ENCODE measurements around the gene SPON2. TPM values are rescaled to one million over a fixed set of nuclear protein-coding genes. Genes with fewer than 3 reads are reported as not detected.

SPON2 gene
- 6.6 and 141 TPM in 2 replicates for total RNA-seq

DNA sequence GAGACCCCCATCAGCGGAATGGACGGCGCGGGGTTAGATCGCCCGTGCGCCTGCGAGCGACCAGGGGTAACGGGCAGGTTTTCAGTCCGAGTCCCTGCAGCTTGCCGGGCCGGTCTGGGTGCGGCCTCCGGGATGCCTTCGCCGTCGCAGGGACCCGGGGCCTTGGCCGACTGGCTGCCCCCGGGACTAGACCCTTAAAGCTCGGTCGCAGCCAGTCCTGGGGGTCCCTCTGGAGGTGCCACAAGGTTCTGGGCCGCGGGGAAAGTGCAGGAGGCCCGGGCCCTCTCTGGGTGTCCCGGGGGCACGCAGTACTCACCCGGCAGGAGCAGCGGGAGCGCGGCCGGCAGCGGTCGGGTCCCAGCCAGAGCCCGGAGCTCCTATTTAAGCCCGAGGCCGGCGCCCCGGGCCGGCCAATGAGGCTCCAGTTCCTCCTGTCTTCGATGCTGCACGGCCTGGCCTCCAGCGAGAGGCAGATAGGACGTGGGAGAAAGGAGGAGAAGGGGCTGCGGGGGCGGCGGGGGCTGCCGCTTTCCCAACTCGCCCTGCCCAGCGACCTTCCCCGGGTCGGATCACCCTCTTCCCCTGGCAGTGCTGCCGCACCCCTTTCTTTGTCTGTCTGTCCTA, at the start of gene SPON2:
Gene SPON2 (minus strand): TSS at position 356 of the 624 bp plus-strand sequence.
- no peak for DNase-seq (ENCODE audit: low read depth)

DNA sequence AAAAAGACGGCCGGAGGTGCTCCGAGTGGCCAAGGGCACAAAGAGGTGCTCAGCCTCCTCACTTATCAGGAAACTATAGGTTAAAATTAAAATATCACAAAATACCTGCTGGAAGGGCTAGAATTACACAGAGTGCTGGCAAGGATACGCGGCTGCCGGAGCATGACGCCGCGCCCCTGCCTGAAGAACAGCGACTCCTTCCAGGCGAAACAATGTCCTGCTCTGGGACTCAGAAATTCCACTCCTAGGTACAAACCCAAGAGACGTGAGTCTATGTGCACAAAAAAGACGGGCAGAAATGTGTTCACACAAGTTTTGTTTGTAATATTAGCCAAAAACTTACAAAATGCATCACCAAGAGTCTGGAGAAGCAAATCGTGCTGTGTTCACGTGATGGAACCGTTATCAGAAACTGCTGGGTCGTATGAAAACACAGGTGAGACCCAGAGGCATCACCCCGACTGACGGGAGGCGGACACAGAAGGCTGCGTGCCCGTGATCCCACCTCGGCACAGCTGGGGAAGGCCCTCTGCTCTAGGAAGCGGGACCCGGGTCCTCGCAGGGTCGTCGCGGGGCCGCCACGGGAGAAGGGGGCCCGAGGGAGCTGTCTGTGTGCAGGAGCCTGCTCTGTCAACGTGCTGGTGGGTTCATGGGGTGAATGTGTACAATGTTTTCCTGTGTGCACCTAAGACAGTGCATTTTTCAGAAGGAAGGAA, 48.9 kb upstream of the SPON2 start:
- no peak for DNase-seq (ENCODE audit: low read depth)

DNA sequence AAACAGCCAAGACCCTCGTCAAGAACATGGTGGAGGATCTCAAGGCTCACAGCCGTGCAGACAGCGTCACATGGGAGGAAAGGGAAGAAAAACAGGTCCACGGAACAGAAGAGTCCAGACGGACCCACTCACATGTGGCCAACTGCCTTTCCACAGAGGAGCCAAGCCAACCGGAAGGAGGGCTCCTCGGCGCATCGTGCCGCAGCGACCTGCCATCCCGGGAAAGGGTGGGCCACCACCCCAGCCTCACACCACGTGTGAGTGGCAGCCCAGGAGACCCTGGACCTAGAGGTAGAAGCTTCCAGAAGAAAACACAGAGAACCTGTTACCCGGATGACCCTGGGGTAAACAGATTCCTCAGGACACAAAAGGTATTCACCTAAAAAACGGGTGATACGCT, 48.2 kb upstream of the SPON2 start:
- DNase-seq (ENCODE audit: low read depth) = no peak

DNA sequence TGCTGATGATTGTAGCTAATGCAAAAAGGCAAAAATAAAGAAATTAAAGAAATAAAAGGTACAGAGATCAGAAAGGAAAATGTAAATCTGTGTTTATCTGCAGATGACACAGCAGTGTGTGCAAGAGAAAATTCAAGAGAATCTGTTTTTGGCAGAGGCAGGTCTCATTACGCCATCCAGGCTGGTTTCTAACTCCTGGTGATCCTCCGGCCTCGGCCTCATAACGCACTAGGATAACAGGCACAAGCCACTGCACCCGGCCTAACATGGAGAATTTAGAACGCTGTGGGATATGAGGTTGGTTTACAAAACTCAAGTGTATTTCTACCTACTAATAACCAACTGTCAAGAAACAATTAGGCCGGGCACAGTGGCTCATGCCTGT, 47.2 kb upstream of the SPON2 start:
- no peak for DNase-seq (ENCODE audit: low read depth)

DNA sequence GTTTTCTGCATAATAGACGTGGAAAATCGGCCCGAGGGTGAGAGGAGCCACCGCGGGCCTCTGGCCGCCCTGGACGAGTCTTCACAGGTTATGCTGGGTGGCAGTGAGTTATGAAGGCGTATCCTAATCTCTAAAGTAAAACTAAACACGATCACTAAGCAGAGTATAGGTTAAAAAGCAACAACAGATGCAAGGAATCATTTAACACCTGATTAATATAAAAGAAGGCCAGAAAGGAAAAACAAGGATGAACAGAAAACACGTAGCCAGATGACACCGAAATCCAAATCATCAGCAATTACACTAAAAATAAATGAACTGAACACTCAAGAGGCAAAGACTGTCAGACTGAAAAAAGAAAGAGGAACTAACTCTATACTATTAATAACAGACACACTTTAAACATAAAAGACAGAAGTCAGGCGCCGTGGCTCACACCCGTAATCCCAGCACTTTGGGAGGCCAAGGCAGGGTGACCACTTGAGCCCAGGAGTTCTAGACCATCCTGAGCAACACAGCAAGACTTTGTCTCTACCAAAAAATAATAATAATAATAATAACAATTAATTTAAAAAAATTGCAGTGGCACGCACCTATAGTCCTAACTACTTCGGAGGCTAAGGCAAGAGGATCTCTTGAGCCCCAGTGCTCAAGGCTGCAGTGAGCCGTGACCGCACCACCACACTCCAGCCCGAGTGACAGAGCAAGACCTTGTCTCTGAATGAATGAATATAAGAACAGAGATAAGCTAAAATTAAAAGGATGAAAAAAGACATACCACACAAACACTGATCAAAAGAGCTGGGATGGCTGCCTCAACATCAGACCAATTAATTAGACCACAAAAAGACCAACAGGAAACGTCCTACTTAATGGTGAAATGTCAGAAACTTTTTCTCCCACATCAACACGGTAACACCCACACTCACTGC, 46.5 kb upstream of the SPON2 start:
- DNase-seq (ENCODE audit: low read depth) = no peak

DNA sequence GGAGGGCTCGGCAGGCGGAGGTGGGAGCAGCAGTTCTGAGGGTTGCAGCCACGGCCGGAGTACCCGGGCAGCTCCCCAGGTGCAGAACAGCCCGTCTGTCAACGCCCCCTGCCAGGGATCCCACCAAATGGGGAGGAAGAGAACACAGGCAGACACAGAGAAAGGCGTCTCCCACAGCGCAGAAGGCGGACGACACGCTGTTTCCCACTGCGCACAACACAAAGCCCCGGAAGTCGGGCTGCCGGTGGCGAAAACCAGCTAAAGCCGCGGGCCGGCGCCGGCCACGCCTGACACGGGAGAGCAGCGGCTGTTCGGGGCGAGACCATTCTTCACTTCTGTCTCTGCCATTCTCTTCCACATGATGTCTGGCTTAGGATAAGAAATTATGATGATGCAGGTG, 45.0 kb upstream of the SPON2 start:
- DNase-seq (ENCODE audit: low read depth) = no peak

DNA sequence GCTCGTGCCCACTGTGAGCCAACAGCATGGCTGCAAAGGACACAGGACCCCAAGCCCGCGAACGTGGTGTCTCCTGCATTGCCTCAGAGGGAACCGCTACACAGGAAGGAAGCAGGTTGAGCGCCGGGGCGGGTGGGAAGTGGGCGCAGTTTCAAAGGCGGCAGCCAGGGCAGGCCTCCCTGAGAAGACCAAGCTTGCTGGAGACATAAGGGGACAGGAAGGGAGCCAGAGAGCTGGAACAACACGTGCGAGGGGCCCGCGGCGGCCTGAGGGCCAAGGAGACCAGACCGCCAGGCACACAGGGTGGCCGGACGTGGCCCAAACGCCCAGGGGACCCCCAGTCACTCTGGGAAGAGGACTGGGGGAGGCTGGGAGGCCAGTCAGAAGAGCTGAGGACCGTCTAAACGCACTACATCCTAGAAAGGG, 44.5 kb upstream of the SPON2 start:
- no peak for DNase-seq (ENCODE audit: low read depth)

DNA sequence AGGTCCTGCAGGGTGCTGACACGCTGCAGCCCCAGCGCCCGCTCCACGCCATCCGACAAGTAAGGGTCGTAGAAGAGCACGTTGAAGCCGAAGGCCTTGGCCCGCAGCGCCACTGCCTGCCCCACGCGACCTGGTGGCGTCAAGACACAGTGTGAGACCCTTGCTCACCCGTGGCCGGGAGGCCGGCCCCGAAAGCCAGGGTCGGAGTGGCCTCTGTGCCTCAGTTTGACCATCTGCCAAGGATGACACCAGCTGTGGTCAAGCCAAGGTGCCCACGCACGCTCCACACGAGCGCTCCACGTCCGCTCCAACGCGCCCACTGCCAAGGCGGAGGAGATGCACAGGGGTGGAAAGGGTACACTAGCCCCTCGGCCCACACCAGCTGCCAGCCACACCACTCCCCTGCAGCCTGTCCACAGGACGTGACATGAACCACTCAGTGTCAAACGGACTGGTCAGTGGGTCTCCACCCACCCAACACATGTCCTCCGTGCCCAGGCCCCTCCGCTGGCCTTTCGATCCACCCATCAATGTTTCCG, 43.8 kb upstream of the SPON2 start:
- DNase-seq (ENCODE audit: low read depth) = no peak

DNA sequence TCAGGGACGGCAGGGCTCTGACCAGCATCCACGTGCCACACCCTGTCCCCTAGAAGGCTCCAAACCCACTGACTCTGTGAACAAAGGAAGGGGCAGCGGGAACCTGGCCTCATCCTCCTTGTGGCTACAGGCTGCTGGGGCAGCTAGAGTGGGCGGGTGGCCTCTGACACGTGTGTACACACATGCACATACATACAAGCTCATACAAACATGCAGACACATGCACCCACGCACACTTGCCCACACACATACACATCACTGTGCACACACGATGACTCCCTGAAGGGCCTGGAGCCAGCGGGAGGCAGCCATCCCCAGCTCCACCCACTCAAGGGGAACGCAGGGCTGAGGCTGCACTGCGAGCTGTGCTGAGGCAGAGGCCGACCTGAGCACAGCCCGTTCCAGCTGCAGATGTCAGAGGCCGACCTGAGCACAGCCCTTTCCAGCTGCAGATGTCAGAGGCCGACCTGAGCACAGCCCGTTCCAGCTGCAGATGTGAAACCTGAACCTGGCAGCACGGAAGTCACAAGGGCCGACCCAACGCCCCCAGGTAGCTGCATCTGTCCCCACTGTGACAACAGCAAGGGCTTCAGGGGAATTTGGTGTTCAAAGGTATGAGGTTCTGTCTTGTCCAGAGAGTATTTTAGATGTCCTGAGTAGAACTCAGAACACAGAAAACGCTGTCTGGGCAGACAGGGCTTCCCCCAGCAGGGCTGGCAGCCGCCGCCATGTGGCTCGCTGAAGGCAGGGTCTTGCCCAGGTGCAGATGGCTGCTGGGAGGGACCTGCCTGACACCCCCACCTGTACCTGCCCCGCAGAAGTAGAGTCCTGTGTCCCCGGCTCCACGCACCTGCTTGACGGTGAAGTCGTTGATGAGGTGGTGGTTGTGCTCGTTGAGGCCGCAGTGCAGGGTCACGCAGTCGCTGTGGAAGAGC, 43.0 kb upstream of the SPON2 start:
- no peak for DNase-seq (ENCODE audit: low read depth)

DNA sequence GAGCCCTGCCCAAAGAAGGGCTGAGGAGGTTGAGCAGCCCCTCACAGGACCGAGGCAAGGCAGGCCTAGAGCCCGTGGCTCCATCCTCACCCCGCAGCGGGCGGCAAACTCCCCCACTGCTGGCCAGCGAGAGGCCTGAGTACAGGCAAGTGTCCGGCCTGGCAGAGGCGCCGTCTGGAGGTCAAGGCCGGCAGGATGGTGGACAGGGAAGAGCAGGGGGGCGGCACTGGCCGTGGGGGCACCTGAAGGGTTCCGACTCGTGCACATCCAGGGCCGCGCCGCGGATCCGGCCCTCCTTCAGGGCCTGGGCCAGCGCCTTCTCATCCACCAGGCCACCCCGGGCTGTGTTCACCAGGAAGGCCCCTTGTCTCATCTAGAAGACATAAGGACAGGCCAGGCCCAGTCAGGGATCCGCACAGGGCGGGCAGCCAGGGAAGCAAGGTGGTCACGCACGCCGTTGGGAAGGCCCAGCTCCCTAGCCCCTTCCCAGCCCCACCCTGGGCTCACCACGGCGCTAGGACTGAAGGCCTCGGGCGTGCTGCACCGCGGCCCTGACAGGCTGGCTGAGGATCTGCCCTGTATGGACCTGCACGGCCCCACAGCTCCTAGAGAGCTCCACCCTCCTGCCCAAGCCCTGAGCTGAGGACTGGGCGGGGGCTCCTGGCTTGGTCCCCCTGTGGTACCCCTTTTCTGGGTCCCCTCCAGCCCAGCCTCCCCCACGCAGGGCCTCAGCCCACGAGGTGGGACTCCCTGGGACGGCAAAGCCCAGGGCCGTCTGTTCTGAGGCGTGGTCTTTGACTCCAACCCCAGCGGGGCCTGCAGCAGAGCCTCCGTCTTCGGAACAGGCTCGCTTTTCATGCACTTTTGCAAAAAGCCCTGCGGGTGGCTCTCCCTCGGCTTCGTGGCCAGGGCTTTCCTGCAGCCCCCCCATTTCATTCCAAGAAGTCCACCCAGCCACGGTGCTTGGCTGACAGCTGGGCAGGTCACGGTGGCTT, 42.0 kb upstream of the SPON2 start:
- no peak for DNase-seq (ENCODE audit: low read depth)

DNA sequence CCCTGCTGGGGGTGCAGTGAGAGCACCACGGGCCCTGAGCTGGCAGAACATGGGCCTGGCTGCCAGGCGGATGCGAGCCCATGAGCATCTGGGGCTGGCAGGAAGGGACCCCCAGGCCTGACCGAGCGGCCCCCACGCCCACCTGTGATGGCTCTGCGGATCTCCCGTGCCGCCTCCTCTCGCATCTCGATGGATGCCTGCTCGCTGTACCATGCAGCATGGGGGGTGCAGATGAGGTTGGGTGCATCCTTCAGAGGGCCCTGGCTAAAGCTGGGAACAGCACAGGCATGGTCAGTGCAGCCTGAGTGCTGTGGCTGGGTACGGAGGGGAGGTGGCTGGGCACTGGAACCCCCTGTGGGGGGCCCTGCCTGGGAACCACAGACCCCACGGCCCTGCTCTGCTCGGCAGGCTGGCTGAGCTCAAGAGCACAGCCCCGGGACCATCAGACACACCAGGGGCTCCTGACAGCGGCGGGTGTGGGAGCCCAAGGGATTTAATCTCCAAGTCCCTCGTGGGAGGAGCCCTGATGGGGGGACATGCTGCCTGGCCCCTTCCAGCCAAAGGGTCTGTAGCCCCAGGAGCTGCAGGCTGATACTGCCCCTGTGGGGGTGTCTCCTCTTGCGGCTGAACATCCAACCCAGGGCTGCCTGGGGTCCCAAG, 41.1 kb upstream of the SPON2 start:
- no peak for DNase-seq (ENCODE audit: low read depth)

DNA sequence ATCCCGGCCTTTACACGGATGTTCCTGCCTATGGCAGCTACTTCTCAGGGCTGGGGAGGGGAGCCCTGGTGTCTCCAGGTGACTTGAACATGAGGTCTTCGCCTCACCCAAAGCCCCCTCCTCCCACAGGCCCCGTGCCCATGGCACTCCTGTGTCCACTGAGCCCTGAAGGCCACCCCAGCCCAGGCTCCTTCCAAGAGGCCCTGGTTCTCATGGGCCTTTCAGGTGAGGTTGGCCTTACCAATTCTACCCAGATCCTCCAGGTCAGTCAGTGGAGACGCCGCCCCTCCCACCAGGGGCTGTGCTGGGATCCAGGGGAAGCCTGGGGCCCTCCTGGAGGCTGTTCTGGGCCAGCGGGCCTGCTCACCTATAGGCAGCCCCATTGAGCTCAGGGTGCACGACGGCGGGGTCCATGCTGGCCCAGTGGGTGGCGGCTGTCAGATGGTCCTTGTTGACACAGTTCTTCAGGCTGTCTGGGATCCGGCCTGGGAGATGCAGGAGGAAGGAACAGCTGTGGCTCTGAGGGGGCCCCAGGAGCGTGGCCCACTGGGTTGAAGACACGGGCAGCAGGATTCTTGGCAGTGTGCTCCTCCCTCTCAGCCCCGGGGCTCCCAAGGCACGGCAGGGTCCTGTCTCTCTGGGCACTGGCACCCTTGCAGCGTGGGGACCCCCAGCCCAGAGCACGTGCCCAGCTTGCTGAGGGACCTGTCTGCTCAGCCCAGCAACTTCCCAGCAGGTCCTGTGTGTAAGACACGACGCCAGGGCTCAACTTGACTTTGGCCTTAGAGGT, 40.4 kb upstream of the SPON2 start:
- DNase-seq (ENCODE audit: low read depth) = no peak

DNA sequence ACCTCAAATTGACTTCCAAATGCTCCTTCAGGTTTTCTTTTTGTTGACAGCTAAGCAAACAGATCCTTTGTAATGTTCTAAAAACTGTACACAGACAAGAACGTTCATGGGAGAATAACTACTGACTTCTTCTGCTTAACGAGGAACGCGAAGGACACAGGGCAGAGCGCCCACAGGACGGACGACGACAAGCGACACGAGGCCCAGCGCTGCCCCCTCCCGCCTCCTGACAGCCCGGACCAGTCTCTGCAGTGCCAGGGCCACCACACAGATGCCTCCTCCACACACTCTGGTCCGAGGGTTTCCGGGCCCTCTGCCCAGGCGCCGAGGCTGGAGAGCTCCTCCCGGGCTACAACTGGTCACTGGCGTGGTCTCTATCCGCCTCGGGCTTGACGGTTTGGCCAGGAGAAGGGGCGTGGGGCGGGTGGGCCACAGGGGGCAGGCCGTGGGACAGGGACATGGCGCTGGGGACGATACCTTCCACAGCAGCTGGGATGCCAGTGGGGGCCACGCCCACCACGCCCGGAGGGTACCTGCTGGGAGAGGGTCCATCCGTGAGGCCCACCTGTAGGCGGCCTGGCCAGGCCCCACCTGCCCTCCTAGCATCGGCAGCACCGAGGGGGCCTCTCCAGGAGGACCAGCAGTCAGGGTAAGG, 39.6 kb upstream of the SPON2 start:
- DNase-seq (ENCODE audit: low read depth) = no peak

DNA sequence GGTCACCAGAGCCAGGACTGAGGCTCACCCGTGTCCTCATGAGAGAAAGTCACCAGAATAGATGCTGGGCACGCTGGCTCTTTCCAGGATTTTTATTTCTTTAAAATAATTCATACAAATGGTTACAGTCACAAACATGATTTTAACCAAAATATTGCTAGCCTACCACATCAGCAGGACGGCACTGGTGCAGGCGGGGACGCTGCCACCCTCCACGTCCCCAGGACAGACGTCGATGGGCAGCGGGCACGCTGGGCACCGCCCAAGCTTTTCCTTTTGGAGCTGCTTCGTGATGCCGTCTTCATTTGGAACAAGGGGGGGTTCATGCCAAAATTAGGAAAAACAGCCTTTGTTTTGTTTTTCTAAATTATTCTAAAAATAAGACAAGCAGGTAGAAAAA, 39.0 kb upstream of the SPON2 start:
- no peak for DNase-seq (ENCODE audit: low read depth)

DNA sequence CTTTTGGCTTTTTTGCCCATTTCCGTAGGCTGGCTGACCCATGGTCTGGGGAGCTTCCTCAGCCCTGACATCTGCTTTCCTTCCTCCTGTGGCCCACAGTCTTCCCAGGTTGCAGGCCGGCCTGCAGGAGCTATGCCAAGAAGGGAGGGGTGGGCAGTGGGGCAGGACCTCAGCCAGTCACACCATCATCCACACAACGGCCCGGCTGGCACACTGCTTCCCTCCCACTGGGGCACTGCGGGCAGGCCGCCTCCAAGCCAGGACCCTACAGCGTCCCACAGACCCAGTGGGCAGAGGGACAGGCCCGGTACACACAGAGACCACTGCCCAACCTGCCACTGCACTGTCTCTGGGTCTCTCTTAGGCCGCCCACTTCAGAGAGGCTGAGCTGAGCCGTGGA, 38.6 kb upstream of the SPON2 start:
- DNase-seq (ENCODE audit: low read depth) = no peak

DNA sequence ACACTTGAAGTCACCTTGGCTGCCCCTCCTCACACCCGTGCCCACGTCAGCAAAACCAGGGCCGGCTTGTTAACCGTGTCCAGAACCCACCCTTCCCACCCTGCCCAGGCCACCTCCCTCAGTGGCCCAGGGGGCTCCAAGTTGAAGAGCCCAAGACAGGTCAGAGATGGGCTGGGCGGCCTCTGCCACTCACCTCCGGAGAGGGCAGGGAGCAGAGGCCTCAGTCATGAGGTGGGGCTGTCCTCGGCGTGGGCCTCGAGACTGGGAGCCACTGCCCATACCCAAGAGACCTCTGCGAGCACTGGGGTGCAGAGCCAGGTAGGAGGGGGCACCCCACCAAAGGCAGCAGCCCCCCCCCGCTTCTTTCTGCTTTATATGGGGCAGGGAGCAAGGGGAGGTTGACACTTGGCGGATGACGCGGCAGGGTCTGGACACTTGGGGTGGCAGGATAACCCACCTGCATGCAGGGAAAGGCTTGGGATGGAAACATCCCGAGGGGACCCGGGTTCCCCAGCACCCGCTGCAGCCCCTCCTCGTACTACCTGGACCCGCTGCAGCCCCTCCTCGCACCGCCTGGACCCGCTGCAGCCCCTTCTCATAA, 38.0 kb upstream of the SPON2 start:
- no peak for DNase-seq (ENCODE audit: low read depth)

DNA sequence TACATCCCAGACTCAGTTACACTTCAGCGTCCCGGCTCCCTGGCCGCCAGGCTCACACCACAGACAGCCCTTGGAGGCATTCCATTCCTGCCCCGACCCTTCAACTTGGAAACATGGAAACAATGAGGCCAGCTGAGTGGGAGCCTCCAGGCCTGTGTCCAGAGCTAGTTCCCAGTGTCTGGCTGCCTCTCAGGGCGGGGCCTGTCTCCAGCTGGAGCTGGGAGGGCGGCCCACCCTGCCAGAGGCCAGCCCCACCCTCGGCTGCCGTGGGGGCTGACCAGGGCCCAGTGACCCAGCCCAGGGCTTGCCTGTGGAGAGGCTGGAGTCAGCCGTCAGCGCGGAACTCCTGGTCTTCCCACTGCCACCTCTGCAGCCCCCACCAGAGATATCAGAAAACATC, 37.4 kb upstream of the SPON2 start:
- no peak for DNase-seq (ENCODE audit: low read depth)

Measured in renal cortical epithelial cell (primary cell).